HS-5 (cell line): Measurements from ENCODE around the gene DARS2.
"Not testable (repeated sequence)": the region's sequence is repeated elsewhere in the genome, so short reads cannot be mapped to it uniquely, and the experiment has no call there.

Source experiments
- DNase-seq: peaks from one replicate; pipeline ENCODE4 v3.0.0-alpha.2; 2012; ENCODE audit warnings: low read depth

DARS2 gene

DNA sequence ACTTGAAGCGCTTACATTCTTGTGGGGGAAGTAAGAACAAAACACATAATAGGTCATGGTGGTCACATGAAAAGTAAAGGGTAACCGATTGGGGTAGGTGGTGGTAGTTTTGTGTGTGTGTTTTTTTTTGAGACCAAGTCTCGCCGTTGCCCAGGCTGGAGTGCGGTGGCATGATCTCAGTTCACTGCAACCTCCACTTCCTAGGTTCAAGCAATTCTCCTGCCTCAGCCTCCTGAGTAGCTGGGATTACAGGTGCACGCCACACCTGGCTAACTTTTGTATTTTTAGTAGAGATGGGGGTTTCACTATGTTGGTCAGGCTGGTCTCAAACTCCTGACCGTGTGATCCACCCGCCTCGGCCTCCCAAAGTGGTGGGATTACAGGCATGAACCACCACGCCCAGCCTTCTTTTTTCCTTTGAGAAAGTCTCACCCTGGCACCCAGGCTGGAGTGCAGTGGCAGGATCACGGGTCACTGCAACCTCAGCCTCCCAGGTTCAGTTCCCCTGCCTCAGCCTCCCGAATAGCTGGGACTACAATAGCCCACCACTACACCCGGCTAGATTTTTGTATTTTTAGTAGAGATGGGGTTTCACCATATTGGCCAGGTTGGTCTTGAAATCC lies 37.8 kb downstream of the DARS2 start:
- DNase-seq = not testable (repeated sequence)

GRCh38 chr1:173862769-173863223 lies 38.3 kb downstream of the DARS2 start:
- no peak for DNase-seq

- no peak for DNase-seq
These were observed 39.0 kb downstream of the DARS2 start for GRCh38 chr1:173863224-173864161.

- DNase-seq = no peak
These were observed 39.9 kb downstream of the DARS2 start for GRCh38 chr1:173864179-173864867.

DNA sequence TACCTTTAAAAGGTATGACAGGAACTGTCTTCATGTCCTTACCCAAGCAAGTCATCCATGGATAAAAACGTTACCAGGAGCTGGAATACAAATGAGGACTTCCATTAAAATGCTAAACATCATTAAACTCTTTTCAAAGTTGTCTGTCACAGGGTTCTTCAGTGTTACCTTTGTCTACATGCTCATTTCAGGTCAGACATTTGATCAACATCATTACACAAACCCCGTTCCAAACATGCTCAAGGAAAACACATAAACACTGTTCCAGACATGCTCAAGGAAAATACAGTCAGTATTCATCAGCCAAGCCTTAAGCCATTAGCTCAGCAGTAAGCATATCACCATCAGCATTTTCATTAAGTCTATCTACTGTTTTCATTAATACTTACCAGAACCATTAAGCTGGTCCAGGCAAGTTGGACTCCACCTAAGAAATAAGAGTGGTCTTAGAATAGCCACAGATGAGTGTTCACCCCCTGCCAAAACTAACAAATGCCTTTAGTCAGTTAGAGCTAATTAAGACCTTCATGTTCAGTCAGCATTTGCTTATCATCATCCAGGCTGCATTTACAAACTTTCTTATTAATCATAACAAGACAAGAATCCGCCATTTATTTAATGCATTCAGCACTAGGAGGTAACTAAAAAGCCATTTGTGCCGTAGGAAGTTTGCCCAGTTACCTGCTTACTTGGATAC lies 41.1 kb downstream of the DARS2 start:
- no peak for DNase-seq

GRCh38 chr1:173866413-173867115 lies 42.1 kb downstream of the DARS2 start:
- DNase-seq = no peak

GRCh38 chr1:173867141-173867752 lies 42.8 kb downstream of the DARS2 start:
- DNase-seq = no peak

- peak; percentile 97 for DNase-seq
These were observed 43.3 kb downstream of the DARS2 start, which contains the start of gene GAS5 for GRCh38 chr1:173867753-173868265. TSS of gene GAS5 (minus strand) at chr1:173867989.

DNA sequence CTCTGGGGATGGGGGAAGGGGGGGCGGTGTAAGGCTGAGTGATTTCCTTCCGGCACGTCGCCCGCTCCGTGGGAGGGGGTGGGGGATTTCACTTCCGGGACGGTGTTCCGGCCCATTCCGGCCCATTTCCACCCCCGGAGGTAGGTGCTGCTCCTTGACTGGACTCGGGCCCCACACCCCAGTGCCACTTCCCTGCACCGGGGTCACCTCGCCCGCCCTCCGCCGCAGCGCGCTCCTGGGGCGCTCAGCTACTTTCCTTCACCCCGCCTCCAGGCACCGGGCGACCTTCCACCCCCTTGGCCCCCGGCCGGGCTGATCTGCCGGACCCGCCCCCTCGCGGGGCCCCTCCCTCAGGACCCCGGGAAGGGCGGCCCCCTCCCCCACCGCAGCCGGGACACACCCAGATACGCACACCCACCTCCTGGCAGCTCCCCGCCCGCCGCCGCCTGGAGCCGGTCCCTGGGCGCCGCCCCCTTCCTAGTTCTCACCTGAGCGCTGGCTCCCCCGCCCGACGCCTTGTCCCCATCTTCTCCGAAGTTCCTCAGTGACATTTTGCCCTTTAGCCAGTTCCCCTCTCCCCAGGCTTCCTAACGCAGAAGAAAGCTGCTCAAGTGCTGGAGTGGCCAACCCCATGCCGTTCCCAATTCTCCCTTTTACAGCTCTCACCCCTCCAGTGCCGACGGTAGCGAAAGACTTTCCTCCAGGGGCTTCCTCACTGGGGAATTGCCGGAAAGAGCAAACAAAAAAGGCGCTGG lies 44.0 kb downstream of the DARS2 start, which contains the start of gene ZBTB37:
TSS of gene ZBTB37 (plus strand) at position 115 of the 755 bp plus-strand sequence. CDS start 1,846 bp downstream, outside the sequence.
- DNase-seq = no peak

DNA sequence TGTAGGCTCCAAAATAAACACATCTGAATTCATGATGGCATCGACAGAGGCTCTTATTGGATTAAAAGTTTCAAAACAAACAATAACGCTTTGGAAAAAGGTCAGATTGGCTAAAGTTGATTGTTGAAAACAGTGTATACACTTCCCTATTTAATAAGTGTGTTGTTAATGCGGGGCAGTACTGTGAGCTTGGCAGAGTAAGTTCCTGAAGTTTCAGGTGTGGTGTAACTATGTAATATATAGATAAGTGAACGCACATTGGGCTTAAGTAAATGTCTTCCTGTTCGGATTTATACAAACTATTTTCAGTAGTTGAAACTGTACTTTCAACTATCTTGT lies 44.5 kb downstream of the DARS2 start:
- no peak for DNase-seq

GRCh38 chr1:173870252-173871075 lies 46.0 kb downstream of the DARS2 start:
- no peak for DNase-seq

DNA sequence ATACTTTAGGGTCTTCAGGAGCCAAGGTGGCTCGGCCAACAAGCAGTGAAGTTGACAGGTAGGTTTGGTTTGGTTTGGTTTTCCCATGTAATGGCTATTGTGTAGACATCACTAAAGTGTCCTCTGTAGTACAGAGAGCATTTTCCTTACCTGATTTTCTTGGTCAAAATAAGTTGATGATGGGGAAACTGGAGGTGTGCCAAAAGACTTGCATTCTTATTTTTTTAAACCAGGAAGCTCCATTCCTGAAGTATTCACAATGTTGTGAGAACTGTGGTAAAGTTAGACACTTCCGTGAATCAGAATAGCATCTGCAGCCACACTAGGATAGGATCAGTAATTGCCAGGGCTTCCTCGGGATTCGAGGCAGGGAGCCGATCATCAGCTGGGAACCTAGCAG lies 46.6 kb downstream of the DARS2 start:
- no peak for DNase-seq

GRCh38 chr1:173871500-173871899 lies 47.0 kb downstream of the DARS2 start:
- no peak for DNase-seq

- no peak for DNase-seq
These were observed 52.3 kb downstream of the DARS2 start for GRCh38 chr1:173876732-173877131.

- no peak for DNase-seq
These were observed 53.8 kb downstream of the DARS2 start for GRCh38 chr1:173878251-173878650.

DNA sequence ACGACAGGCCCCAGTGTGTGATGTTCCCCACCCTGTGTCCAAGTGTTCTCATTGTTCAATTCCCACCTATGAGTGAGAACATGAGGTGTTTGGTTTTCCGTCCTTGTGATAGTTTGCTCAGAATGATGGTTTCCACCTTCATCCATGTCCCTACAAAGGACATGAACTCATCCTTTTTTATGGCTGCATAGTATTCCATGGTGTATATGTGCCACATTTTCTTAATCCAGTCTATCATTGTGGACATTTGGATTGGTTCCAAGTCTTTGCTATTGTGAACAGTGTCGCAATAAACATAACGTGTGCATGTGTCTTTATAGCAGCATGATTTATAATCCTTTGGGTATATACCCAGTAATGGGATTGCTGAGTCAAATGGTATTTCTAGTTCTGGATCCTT lies 56.6 kb downstream of the DARS2 start:
- not testable (repeated sequence) for DNase-seq

DNA sequence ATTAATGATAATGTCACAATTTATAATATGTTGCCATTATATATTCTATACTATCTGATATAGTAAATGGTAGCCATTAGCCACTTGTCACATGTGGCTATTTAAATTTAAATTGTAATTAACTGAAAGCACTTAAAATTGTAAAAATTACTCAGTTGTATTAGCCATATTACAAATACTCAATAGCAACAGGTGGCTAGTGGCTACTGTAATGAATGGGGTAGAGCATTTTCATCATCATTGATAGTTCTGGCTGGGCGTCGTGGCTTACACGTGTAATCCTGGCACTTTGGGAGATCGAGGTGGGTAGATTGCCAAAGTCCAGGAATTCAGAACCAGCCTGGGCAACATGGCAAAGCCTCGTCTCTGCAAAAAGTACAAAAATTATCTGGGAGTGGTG lies 60.2 kb downstream of the DARS2 start:
- DNase-seq = no peak

DNA sequence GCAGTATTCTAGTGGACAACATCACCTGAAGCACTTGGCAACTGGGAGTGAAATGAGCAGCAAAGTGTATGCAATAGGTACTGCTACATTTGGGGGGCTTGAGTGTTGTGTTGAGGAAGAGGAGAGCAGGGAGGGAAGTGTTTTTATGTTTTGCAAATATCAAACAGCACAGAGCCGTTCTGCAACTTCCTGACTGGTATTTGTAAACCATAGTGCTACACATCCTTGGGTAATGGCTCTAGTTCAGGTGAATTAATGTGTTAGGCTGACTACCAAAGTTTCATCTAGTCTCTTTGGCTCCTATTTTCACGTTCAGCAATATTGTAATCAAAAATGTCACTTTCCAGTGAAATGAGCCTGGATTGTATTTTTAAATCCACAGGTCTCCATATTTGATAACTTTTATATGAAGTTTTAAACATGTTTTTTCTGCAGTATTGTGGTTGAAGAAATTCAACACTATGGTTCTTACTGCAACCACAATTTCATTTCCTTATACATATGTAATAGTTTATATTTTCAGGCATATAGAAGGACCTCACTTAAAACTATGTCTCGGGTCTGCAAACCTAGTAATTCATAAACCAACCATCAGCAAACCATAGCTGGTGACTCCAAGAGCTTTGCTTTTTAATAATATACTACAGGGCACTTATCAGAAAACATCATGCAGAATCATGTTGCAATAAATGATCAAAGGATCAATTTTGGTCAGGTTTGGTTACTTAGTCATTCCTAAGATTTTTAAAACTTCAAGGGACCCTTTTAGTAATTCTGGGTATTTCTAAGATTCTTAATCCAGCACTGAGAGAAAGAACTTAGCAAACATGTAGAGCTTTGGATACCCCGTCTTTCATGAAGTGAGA lies 62.5 kb downstream of the DARS2 start:
- DNase-seq = no peak
